Measurements from ENCODE around the gene TMEM121. TPM values are rescaled to one million over a fixed set of nuclear protein-coding genes. Genes with fewer than 3 reads are reported as not detected.

The TMEM121 gene
- total RNA-seq, 4 donors from 2014 or later, result 0.48 to 0.96 TPM; not detected in 2

DNA sequence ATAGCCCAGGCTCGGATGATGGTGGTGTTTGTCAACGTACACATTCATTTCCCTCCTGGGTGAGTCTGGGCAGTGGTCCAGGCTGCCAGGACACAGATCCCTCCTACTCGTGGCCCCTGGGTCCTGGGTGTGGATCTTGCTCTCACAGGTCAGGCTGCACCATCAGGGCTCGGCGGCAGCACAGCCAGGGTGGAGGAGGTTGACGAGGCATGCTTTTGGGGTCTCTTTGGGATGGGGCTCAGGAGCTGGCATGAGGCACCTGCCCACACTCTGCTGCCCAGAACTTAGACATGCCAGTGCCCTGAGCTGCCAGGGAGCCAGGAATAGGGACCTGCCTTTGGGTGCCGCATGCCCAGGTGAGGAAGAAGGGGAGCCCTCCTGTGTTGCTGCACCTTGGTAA, 9.7 kb downstream of the TMEM121 start:
- Histone ChIP-seq H3K4me1 (no peaks in the 10 kb centered on the region), H3K36me3 (no peaks in the 10 kb centered on the region), H3K4me3 (no peak overlapping the region), H3K27me3 (peaks cover 30% of the 10 kb centered on the region), H3K9me3 (no peaks in the 10 kb centered on the region), H3K27ac (no peak overlapping the region)
- WGBS, 2 donors (ENCODE audit: low coverage in 1 of 2), result 80% methylated on average over 7 of the region's 7 CpGs; no CpG with 5 or more reads in 1 of the 2 donors
- in situ Hi-C loops (cut with MboI; ENCODE audit: low pct_ligation_motif_present in 1 of 4, low pct_unique_long_range_greater_than_20kb in 1 of 4, low sequenced_read_pairs in 3 of 4) (no loop called here), intact Hi-C loops (cut with DNase I; ENCODE audit: low total_unique reads) (no loop called here)
- DNase-seq, result no peak
- TF ChIP-seq POLR2AphosphoS5 (IDR thresholded peaks at IDR 0.05), result no peak
- TF ChIP-seq, protein P1, sequence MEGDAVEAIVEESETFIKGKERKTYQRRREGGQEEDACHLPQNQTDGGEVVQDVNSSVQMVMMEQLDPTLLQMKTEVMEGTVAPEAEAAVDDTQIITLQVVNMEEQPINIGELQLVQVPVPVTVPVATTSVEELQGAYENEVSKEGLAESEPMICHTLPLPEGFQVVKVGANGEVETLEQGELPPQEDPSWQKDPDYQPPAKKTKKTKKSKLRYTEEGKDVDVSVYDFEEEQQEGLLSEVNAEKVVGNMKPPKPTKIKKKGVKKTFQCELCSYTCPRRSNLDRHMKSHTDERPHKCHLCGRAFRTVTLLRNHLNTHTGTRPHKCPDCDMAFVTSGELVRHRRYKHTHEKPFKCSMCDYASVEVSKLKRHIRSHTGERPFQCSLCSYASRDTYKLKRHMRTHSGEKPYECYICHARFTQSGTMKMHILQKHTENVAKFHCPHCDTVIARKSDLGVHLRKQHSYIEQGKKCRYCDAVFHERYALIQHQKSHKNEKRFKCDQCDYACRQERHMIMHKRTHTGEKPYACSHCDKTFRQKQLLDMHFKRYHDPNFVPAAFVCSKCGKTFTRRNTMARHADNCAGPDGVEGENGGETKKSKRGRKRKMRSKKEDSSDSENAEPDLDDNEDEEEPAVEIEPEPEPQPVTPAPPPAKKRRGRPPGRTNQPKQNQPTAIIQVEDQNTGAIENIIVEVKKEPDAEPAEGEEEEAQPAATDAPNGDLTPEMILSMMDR (IDR thresholded peaks at IDR 0.05), result no peak

DNA sequence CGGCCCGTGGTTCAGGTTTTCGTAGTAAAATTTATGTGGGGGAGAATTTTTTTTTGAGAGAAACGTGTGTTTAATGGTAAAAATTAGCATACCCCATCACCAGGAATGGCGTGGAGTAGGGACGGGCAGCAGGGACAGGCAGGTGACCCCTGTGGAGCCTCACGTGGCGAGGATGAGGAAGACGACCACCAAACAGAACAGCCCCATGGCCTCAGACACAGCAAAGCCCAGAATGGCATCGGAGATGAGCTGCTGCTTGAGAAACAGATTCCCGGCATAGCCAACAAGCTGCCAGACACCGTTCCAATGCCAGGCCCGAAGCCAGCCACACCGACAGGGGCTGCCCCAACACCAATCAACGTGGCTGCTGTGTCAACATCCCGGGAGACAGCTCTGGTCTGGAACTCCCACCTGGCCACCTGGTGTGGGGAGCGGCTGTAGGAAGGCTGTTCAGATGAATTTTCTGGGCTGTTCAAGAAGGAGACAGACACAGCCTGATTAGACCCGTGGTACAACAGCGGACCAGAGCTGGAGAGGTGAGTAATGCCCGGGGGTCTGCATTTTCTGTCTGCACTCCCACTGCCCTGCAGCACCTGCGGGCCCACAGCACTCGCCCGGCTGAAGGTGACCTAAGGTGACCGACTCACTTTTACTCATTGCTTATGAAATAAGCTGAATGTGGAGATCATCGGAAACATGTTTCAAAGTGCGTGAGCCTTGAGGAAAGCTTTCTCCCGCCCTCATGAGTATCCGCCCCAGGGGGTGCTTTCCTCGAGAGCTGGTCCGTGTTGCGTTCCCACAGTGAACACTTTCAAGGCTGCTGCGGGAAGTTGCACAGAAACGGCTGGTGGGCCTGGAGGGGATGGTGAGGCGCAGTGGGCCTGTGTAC, 10.6 kb downstream of the TMEM121 start:
- Histone ChIP-seq H3K4me3 (no peak overlapping the region), H3K36me3 (no peaks in the 10 kb centered on the region), H3K27me3 (peaks cover 33% of the 10 kb centered on the region), H3K27ac (no peak overlapping the region), H3K9me3 (no peaks in the 10 kb centered on the region), H3K4me1 (no peaks in the 10 kb centered on the region)
- no peak for TF ChIP-seq POLR2A (IDR thresholded peaks at IDR 0.05)
- TF ChIP-seq POLR2AphosphoS5 (IDR thresholded peaks at IDR 0.05), result no peak
- no peak for TF ChIP-seq EP300 (IDR thresholded peaks at IDR 0.05; ENCODE audit: low read depth)
- TF ChIP-seq, protein P1 (IDR thresholded peaks at IDR 0.05), result no peak
- in situ Hi-C loops (cut with MboI; ENCODE audit: low pct_ligation_motif_present in 1 of 4, low pct_unique_long_range_greater_than_20kb in 1 of 4, low sequenced_read_pairs in 3 of 4) (no loop called here), intact Hi-C loops (cut with DNase I; ENCODE audit: low total_unique reads) (no loop called here)
- DNase-seq, result no peak
- WGBS, 2 donors (ENCODE audit: low coverage in 1 of 2), result 38 to 61% methylated on average over 2 to 34 of the region's 34 CpGs

DNA sequence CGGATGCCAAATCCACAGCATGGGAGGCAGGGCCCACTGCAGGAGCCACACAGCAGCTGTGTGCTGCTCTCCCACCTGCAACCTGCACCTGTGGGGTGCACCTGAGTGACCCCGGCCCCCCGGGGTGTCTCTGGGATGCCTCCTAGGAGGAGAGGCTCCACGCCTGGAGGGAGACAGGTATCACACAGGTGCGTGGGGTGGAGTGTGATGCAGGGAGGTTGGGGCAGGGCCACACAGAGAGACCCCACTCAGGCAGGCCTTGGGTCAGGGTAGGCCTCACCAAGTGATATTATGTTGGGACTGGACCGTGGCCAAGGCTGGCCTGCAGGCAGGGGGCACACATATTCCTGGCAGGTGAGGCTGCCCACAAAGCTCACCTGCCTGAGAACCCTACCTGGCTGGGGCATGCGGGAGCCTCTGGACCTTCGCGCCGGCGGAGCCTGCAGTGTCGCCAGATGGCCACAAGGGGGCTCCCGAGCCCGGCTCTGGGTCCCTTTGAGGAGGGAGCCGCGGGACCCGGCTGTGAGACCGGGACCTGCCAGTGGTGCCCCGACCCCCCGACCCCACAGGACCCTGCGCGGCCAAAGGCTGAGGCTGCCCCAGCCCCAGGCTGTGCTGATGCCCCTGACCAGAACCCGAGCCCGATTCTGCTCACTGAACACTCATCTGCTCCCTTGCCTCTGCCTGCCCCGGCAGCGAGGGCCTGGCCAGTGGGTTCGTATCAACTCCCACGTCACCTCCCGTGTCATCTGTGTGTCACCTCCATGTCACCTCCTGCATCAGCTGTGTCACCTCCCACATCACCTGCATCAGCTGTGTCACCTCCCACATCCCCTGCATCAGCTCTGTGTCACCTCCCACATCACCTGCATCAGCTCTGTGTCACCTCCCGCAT, 11.4 kb downstream of the TMEM121 start:
- Histone ChIP-seq H3K27ac (no peak overlapping the region), H3K36me3 (no peaks in the 10 kb centered on the region), H3K27me3 (peaks cover 33% of the 10 kb centered on the region), H3K4me3 (no peak overlapping the region), H3K4me1 (no peaks in the 10 kb centered on the region), H3K9me3 (no peaks in the 10 kb centered on the region)
- WGBS, 2 donors (ENCODE audit: low coverage in 1 of 2), result 17 to 63% methylated on average over 1 to 24 of the region's 30 CpGs
- TF ChIP-seq EP300 (IDR thresholded peaks at IDR 0.05; ENCODE audit: low read depth), result no peak
- TF ChIP-seq, protein P1 (IDR thresholded peaks at IDR 0.05), result peak; percentile 68 to 99 (median 99)
- in situ Hi-C loops (cut with MboI; ENCODE audit: low pct_ligation_motif_present in 1 of 4, low pct_unique_long_range_greater_than_20kb in 1 of 4, low sequenced_read_pairs in 3 of 4) (no loop called here), intact Hi-C loops (cut with DNase I; ENCODE audit: low total_unique reads) (loop anchor here (1.0 kb wide), 1 partner anchor 14 kb away; no protein-coding TSS in a partner anchor)
- peak; percentile 62 for DNase-seq

DNA sequence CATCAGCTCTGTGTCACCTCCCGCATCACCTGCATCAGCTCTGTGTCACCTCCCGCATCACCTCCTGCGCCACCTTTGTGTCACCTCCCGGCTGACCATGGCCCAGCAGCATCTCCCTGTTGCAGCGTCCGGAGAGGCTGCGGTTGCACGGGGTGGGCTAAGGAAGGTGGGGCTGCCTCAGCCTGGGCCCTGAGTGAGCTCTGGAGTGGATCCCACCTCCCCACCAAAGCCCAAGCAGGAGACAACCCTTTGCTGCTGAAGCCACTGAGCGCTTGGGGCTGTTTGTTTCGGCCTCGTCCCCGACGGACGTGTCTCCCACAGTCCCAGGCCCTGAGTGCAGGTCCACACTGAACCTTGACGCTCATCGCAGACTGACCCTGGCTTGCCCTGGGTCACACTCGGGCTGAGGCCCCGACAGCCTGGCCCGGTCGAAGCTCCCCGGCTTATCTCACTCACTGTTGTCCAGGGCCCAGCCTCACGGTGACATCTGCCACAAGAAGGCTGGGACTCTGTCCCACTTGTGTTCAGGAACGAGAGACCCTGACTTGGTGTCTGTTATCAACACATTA, 12.2 kb downstream of the TMEM121 start:
- TF ChIP-seq EP300 (IDR thresholded peaks at IDR 0.05; ENCODE audit: low read depth), result no peak
- TF ChIP-seq POLR2A (IDR thresholded peaks at IDR 0.05), result no peak
- TF ChIP-seq, protein P1 (IDR thresholded peaks at IDR 0.05), result no peak
- TF ChIP-seq POLR2AphosphoS5 (IDR thresholded peaks at IDR 0.05), result no peak
- intact Hi-C loops (cut with DNase I; ENCODE audit: low total_unique reads) (loop anchor here (1.0 kb wide), 1 partner anchor 14 kb away; no protein-coding TSS in a partner anchor), in situ Hi-C loops (cut with MboI; ENCODE audit: low pct_ligation_motif_present in 1 of 4, low pct_unique_long_range_greater_than_20kb in 1 of 4, low sequenced_read_pairs in 3 of 4) (no loop called here)
- no peak for DNase-seq
- Histone ChIP-seq H3K9me3 (peaks cover 0 to 3% of the 10 kb centered on the region in 2 donors), H3K36me3 (no peaks in the 10 kb centered on the region), H3K4me3 (no peak overlapping the region), H3K27ac (no peak overlapping the region), H3K27me3 (peaks cover 35% of the 10 kb centered on the region), H3K4me1 (no peaks in the 10 kb centered on the region)
- WGBS, 2 donors (ENCODE audit: low coverage in 1 of 2), result 65 to 84% methylated on average over 3 to 23 of the region's 23 CpGs
